Measurements from ENCODE around the gene GFI1. TPM values are rescaled to one million over a fixed set of nuclear protein-coding genes. Genes with fewer than 3 reads are reported as not detected.

Gene GFI1
- total and polyA plus RNA-seq, 2 of the 8 experiments (the other 6 are each of a cell fraction or from before 2014, with no cell fraction given), result 0.08 to 0.17 TPM

- H3K4me1 ChIP-seq (replicated peaks in 1 of 4; ENCODE audit: control insufficient read depth in 3 of 4, insufficient read depth in 4 of 4, low read length in 3 of 4), result no peaks in the 10 kb centered on the region
- CTCF ChIA-PET (ENCODE audit: partially characterized antibody), result interaction anchor here (1.0 kb wide), 1 partner anchor 195 kb away, joined by 3 read pairs; no protein-coding TSS in a partner anchor
- H2BK12ac ChIP-seq (ENCODE audit: low read depth, low read length), result no peak overlapping the region
- no peak overlapping the region for H4K5ac ChIP-seq (ENCODE audit: insufficient read length, low read depth, low read length)
- H3K56ac ChIP-seq (replicated peaks; ENCODE audit: insufficient read length, low read depth, low read length), result no peak overlapping the region
- H2AFZ ChIP-seq (ENCODE audit: low read length), result no peak overlapping the region
- H3K4me2 ChIP-seq (ENCODE audit: insufficient read depth in 1 of 2, low read depth in 2 of 2, low read length in 2 of 2), result no peak overlapping the region
- H3K9ac ChIP-seq (replicated peaks in 1 of 4; ENCODE audit: extremely low read depth in 1 of 4, low read depth in 3 of 4, low read length in 3 of 4), result no peak overlapping the region
- no peaks in the 10 kb centered on the region for H3K79me2 ChIP-seq (ENCODE audit: control insufficient read depth in 1 of 2, insufficient read depth in 2 of 2, low read length in 2 of 2)
- H2BK15ac ChIP-seq (ENCODE audit: low read length), result no peak overlapping the region
- H3K23ac ChIP-seq (ENCODE audit: insufficient read length), result no peak overlapping the region
- H2BK5ac ChIP-seq (ENCODE audit: low read depth, low read length), result no peak overlapping the region
- H4K20me1 ChIP-seq (replicated peaks in 1 of 2; ENCODE audit: control insufficient read depth in 1 of 2, insufficient read depth in 2 of 2, low read length in 2 of 2), result no peaks in the 10 kb centered on the region
- H4K91ac ChIP-seq (replicated peaks; ENCODE audit: insufficient read length, low read length), result no peak overlapping the region
- H3K14ac ChIP-seq (ENCODE audit: insufficient read length), result no peak overlapping the region
- POLR2A ChIA-PET (ENCODE audit: partially characterized antibody), result no interaction called here
- no peak overlapping the region for H2BK120ac ChIP-seq (replicated peaks; ENCODE audit: low read depth, low read length)
- no peaks in the 10 kb centered on the region for H3K23me2 ChIP-seq (ENCODE audit: low read depth, low read length)
- DNase-seq (ENCODE audit: low read depth in 1 of 2, low spot score in 2 of 2) (no peak), FAIRE-seq (no peak)
- no peak overlapping the region for H3K18ac ChIP-seq (ENCODE audit: extremely low read depth, low read length)
- no peak overlapping the region for H3K4me3 ChIP-seq (ENCODE audit: extremely low read depth in 1 of 4, insufficient read depth in 2 of 4, low read depth in 3 of 4, low read length in 4 of 4)
- no peak overlapping the region for H3K4ac ChIP-seq (replicated peaks; ENCODE audit: insufficient read length, low read depth, low read length)
- H3K9me3 ChIP-seq (ENCODE audit: insufficient read depth in 2 of 2, low read depth in 1 of 2, low read length in 1 of 2), result no peaks in the 10 kb centered on the region
- H4K8ac ChIP-seq (ENCODE audit: extremely low read depth, insufficient read depth, low read length), result no peak overlapping the region
- H2AK5ac ChIP-seq (ENCODE audit: low read depth, low read length), result no peak overlapping the region
- no peak overlapping the region for H2BK20ac ChIP-seq (ENCODE audit: low read length)
- H3K27ac ChIP-seq (ENCODE audit: low read depth, low read length), result no peak overlapping the region
- TF ChIP-seq ZNF274 (IDR thresholded peaks at IDR 0.05; ENCODE audit: borderline replicate concordance, extremely low read depth, low read length) (no peak), EZH2 (IDR thresholded peaks at IDR 0.05; ENCODE audit: low read depth, low read length, severe bottlenecking) (no peak), RBBP5 (IDR thresholded peaks at IDR 0.05; ENCODE audit: borderline replicate concordance, low read depth, low read length) (no peak), HDAC2 (IDR thresholded peaks at IDR 0.05; ENCODE audit: borderline replicate concordance in 1 of 2, low read depth in 2 of 2, low read length in 2 of 2) (no peak), RFX5 (IDR thresholded peaks at IDR 0.05; ENCODE audit: borderline replicate concordance, low read depth, low read length) (no peak), HDAC6 (IDR thresholded peaks at IDR 0.05; ENCODE audit: low read depth, low read length) (no peak), POLR2A (IDR thresholded peaks at IDR 0.05; ENCODE audit: control extremely low read depth in 1 of 2, low read depth in 2 of 2, low read length in 2 of 2) (no peak), SP2 (IDR thresholded peaks at IDR 0.05; ENCODE audit: low read length) (no peak), YY1 (IDR thresholded peaks at IDR 0.05; ENCODE audit: low read depth, low read length) (no peak), NRF1 (IDR thresholded peaks at IDR 0.05; ENCODE audit: low read depth, low read length) (no peak)
- H3K79me1 ChIP-seq (ENCODE audit: low read depth, low read length), result no peaks in the 10 kb centered on the region
- H3K36me3 ChIP-seq (ENCODE audit: control insufficient read depth in 2 of 4, insufficient read depth in 4 of 4, low read length in 3 of 4), result no peaks in the 10 kb centered on the region
- no peaks in the 10 kb centered on the region for H3K27me3 ChIP-seq (replicated peaks in 1 of 4; ENCODE audit: control insufficient read depth in 3 of 4, extremely low read depth in 1 of 4, insufficient read depth in 3 of 4, low read length in 3 of 4)
- WGBS, 2 experiments (ENCODE audit: extremely low coverage in 1 of 2, insufficient coverage in 1 of 2, insufficient read length in 1 of 2, insufficient replicate concordance in 2 of 2, low coverage in 1 of 2, low lambda C conversion rate in 2 of 2, missing lambda C conversion rate in 1 of 2), result 82% methylated on average over 6 of the region's 6 CpGs; no CpG with 5 or more reads in 1 of the 2 experiments
These were observed 18.4 kb upstream of the GFI1 start for GRCh38 chr1:92505015-92505692.

Measured in H1 (cell line).